C4-2B (cell line): Measurements from ENCODE around the gene OPA3.

Experiments
- ZFX ChIP-seq: fragments of 450-650 bp; IDR thresholded peaks from 2 replicates; pipeline ENCODE4 v1.6.1; 2017
- TF ChIP-seq, protein P1 (sequence below): fragments of 450-650 bp; conservative IDR thresholded peaks from 2 replicates; pipeline ENCODE4 v1.5.1; 2017; ENCODE audit warnings: mild to moderate bottlenecking

DNA sequence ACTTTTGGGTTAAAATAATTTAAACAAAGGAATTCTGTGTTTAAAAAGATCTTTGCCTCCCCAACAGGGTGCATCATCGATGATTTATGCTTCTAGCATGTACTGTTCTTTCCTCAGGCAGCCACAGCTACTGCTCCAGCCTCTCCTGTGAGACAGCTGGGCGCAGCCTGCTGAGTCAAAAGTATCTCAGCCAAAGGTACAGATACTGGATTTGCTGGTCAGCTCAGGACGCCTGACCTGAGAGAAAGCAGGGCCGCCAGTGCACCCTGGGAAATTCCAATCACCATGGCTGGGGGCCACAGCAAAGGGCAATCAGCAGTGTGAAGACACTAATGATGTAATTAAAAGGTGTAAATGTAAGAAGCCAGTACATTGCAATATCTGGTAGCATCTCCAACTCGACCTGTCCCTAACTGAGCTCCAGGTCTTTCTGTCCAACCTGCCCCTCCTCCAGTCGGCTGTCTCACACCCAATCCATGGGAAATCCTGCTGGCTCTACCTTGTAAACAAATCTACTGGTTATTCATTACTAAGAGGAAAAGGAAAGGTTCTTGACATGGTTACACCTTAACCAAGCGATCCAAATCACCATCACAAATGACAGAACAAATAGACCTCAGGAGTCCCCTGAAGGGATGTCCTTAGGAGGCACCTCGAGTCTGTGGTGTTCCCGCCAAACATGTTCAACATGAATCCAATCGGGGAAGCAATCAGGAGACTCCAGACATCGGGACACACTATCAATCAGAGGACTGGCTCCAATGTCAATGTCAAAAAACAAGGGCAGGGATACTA lies 7.3 kb downstream of the OPA3 start:
- TF ChIP-seq, protein P1, sequence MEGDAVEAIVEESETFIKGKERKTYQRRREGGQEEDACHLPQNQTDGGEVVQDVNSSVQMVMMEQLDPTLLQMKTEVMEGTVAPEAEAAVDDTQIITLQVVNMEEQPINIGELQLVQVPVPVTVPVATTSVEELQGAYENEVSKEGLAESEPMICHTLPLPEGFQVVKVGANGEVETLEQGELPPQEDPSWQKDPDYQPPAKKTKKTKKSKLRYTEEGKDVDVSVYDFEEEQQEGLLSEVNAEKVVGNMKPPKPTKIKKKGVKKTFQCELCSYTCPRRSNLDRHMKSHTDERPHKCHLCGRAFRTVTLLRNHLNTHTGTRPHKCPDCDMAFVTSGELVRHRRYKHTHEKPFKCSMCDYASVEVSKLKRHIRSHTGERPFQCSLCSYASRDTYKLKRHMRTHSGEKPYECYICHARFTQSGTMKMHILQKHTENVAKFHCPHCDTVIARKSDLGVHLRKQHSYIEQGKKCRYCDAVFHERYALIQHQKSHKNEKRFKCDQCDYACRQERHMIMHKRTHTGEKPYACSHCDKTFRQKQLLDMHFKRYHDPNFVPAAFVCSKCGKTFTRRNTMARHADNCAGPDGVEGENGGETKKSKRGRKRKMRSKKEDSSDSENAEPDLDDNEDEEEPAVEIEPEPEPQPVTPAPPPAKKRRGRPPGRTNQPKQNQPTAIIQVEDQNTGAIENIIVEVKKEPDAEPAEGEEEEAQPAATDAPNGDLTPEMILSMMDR = no peak
- TF ChIP-seq ZFX = no peak
